ENCODE measurements around the gene ATRN. TPM values are rescaled to one million over a fixed set of nuclear protein-coding genes. Genes with fewer than 3 reads are reported as not detected.
"Not testable (repeated sequence)": the region's sequence is repeated elsewhere in the genome, so short reads cannot be mapped to it uniquely, and the experiment has no call there.

The ATRN gene
- total RNA-seq, 2 donors from 2014 or later = 15.7 to 16.5 TPM

- no peak overlapping the region for H3K4me3 Mint-ChIP-seq
- no peaks in the 10 kb centered on the region for H3K27me3 Mint-ChIP-seq
- peaks cover 10% of the 10 kb centered on the region for H3K36me3 Mint-ChIP-seq
- ATAC-seq = no peak
- DNase-seq (ENCODE audit: low spot score) = no peak
- H3K4me1 Mint-ChIP-seq (ENCODE audit: low read depth in 2 of 2) = no peaks in the 10 kb centered on the region
- no peaks in the 10 kb centered on the region for H3K9me3 Mint-ChIP-seq
- no peak overlapping the region for H3K27ac Mint-ChIP-seq
These were observed 106.5 kb downstream of the ATRN start for GRCh38 chr20:3577366-3577765.

- H3K36me3 Mint-ChIP-seq = peaks cover 10% of the 10 kb centered on the region
- H3K27ac Mint-ChIP-seq = no peak overlapping the region
- H3K4me3 Mint-ChIP-seq = no peak overlapping the region
- ATAC-seq (no peak), DNase-seq (ENCODE audit: low spot score) (no peak)
- no peaks in the 10 kb centered on the region for H3K4me1 Mint-ChIP-seq (ENCODE audit: low read depth in 2 of 2)
- no peaks in the 10 kb centered on the region for H3K9me3 Mint-ChIP-seq
- no peaks in the 10 kb centered on the region for H3K27me3 Mint-ChIP-seq
These were observed 109.6 kb downstream of the ATRN start for GRCh38 chr20:3580412-3580811.

- Mint-ChIP-seq H3K9me3 (no peaks in the 10 kb centered on the region), H3K27ac (no peak overlapping the region), H3K36me3 (peaks cover 7% of the 10 kb centered on the region), H3K27me3 (no peaks in the 10 kb centered on the region), H3K4me3 (no peak overlapping the region), H3K4me1 (ENCODE audit: low read depth in 2 of 2) (no peaks in the 10 kb centered on the region)
- DNase-seq (ENCODE audit: low spot score) (no peak), ATAC-seq (no peak)
These were observed 112.9 kb downstream of the ATRN start for GRCh38 chr20:3583765-3584164.

DNA sequence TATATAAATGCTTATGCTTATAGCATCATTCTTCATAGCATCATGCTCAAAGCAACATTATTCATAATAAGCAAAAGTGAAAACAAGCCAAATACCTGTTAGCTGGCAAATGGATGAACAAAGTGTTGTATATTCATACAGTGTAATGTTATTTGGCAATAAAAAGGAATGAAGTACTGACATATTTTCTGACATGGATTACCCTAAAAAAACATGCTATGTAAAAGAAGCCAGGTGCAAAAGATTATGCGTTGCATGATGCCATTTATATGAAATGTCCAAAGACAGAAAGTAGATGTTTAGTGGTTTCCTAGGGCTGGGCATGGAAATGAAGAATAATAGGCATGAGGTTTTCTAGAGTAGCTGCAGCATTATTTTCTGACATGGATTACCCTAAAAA is 115.3 kb downstream of the ATRN start:
- H3K36me3 Mint-ChIP-seq = peaks cover 7% of the 10 kb centered on the region
- no peak overlapping the region for H3K4me3 Mint-ChIP-seq
- no peaks in the 10 kb centered on the region for H3K4me1 Mint-ChIP-seq (ENCODE audit: low read depth in 2 of 2)
- no peak for ATAC-seq
- H3K27ac Mint-ChIP-seq = no peak overlapping the region
- DNase-seq (ENCODE audit: low spot score) = no peak
- no peaks in the 10 kb centered on the region for H3K9me3 Mint-ChIP-seq
- H3K27me3 Mint-ChIP-seq = no peaks in the 10 kb centered on the region

- no peaks in the 10 kb centered on the region for H3K4me1 Mint-ChIP-seq (ENCODE audit: low read depth in 2 of 2)
- H3K36me3 Mint-ChIP-seq = peaks cover 21% of the 10 kb centered on the region
- H3K9me3 Mint-ChIP-seq = no peaks in the 10 kb centered on the region
- H3K4me3 Mint-ChIP-seq = no peak overlapping the region
- no peaks in the 10 kb centered on the region for H3K27me3 Mint-ChIP-seq
- no peak for ATAC-seq
- no peak overlapping the region for H3K27ac Mint-ChIP-seq
- no peak for DNase-seq (ENCODE audit: low spot score)
These were observed 119.3 kb downstream of the ATRN start for GRCh38 chr20:3590164-3590563.

DNA sequence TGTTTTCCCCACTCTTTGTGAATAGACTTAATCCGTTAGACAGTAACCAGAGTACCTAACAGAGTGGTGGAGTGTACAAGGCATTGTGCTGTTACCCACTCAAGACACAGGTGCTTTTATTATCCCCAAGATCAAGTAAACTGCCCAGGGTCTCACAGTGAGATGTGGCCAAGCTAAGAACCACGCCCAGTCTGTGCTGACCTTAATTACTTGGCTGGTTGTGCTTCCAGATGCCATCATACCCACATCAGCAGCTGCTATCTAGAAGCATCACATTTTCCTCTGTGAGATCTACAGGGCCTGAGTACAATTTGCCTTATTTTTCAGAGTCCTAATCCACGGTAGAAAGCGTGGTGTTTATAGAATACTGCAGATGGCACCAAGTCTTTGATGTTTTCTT is 122.1 kb downstream of the ATRN start:
- H3K4me1 Mint-ChIP-seq (ENCODE audit: low read depth in 2 of 2) = no peaks in the 10 kb centered on the region
- peaks cover 22% of the 10 kb centered on the region for H3K36me3 Mint-ChIP-seq
- no peak for ATAC-seq
- no peak overlapping the region for H3K27ac Mint-ChIP-seq
- no peak overlapping the region for H3K4me3 Mint-ChIP-seq
- no peaks in the 10 kb centered on the region for H3K9me3 Mint-ChIP-seq
- H3K27me3 Mint-ChIP-seq = no peaks in the 10 kb centered on the region
- no peak for DNase-seq (ENCODE audit: low spot score)

- no peaks in the 10 kb centered on the region for H3K9me3 Mint-ChIP-seq
- peaks cover 25% of the 10 kb centered on the region for H3K36me3 Mint-ChIP-seq
- no peak for ATAC-seq
- H3K4me3 Mint-ChIP-seq = no peak overlapping the region
- DNase-seq (ENCODE audit: low spot score) = no peak
- H3K27ac Mint-ChIP-seq = no peak overlapping the region
- H3K27me3 Mint-ChIP-seq = no peaks in the 10 kb centered on the region
- H3K4me1 Mint-ChIP-seq (ENCODE audit: low read depth in 2 of 2) = no peaks in the 10 kb centered on the region
These were observed 124.7 kb downstream of the ATRN start for GRCh38 chr20:3595541-3595940.

DNA sequence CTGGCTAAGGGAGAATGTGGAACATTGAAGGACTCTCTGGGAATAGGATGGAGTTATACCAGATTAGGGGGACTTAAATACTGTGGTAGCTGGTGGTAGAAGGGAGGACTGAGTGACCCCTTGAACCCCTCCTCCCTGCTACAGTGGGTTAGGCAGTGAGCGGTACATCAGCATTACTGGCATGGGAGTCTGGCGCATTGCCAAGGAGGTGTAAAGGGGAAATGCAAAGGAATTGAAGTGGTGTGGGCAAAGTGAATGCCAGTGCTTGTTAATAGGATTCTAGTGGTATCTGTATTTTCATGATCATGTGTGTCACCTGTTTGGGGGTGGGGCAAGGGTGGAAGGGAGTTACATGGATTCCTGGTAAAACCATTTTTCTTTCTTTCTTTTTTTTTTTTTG is 132.3 kb downstream of the ATRN start:
- no peaks in the 10 kb centered on the region for H3K9me3 Mint-ChIP-seq
- DNase-seq (ENCODE audit: low spot score) (no peak), ATAC-seq (no peak)
- peaks cover 24% of the 10 kb centered on the region for H3K36me3 Mint-ChIP-seq
- H3K4me1 Mint-ChIP-seq (ENCODE audit: low read depth in 2 of 2) = peaks cover 3 to 7% of the 10 kb centered on the region in 2 donors
- no peak overlapping the region for H3K27ac Mint-ChIP-seq
- H3K4me3 Mint-ChIP-seq = no peak overlapping the region
- no peaks in the 10 kb centered on the region for H3K27me3 Mint-ChIP-seq

DNA sequence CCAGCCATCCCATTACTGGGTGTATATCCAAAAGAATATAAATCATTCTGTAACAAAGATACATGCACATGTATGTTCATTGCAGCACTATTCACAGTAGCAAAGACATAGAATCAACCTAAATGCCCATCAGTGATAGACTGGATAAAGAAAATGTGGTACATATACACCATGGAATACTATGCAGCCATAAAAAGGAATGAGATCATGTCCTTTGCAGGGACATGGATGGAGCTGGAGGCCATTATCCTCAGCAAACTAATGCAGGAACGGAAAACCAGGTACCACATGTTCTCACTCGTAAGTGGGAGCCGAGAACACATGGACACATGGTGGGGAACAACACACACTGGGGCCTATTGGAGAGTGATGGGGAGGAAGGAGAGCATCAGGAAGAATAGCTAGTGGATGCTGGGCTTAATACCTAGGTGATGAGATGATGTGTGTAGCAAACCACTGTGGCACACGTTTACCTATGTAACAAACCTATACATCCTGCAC is 134.6 kb downstream of the ATRN start:
- H3K27ac Mint-ChIP-seq; H3K9me3 Mint-ChIP-seq; ATAC-seq; H3K27me3 Mint-ChIP-seq; H3K4me1 Mint-ChIP-seq (ENCODE audit: low read depth in 2 of 2); DNase-seq (ENCODE audit: low spot score); H3K4me3 Mint-ChIP-seq: not testable (repeated sequence)
- H3K36me3 Mint-ChIP-seq = peaks cover 27% of the 10 kb centered on the region

DNA sequence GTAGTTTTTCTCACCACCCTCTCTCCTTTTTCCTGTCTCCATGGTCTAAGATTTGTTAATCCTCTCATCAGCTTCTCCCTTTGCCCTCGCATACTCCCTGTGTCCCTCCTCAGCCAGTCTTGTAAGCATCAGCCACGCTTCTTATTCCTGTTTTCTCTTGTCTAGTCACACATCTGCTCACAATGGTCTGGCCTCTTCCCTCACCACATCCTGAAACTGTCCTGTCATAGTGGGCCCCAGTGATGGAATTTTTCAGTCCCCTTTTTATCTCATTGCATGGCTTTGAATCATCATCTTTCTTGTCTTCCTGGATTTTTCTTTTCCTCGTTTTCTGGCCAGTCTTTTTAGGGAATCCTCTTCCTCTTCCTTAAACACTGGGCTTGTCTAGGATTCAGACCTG is 135.2 kb downstream of the ATRN start:
- Mint-ChIP-seq H3K9me3 (no peaks in the 10 kb centered on the region), H3K4me1 (ENCODE audit: low read depth in 2 of 2) (peaks cover 3 to 7% of the 10 kb centered on the region in 2 donors), H3K27ac (no peak overlapping the region), H3K36me3 (peaks cover 27% of the 10 kb centered on the region), H3K27me3 (no peaks in the 10 kb centered on the region), H3K4me3 (no peak overlapping the region)
- ATAC-seq (no peak), DNase-seq (ENCODE audit: low spot score) (no peak)

- no peak overlapping the region for H3K4me3 Mint-ChIP-seq
- H3K27me3 Mint-ChIP-seq = no peaks in the 10 kb centered on the region
- no peak for DNase-seq (ENCODE audit: low spot score)
- H3K9me3 Mint-ChIP-seq = no peaks in the 10 kb centered on the region
- no peaks in the 10 kb centered on the region for H3K4me1 Mint-ChIP-seq (ENCODE audit: low read depth in 2 of 2)
- no peak for ATAC-seq
- peaks cover 4% of the 10 kb centered on the region for H3K36me3 Mint-ChIP-seq
- no peak overlapping the region for H3K27ac Mint-ChIP-seq
These were observed 141.1 kb downstream of the ATRN start for GRCh38 chr20:3611901-3612300.

DNA sequence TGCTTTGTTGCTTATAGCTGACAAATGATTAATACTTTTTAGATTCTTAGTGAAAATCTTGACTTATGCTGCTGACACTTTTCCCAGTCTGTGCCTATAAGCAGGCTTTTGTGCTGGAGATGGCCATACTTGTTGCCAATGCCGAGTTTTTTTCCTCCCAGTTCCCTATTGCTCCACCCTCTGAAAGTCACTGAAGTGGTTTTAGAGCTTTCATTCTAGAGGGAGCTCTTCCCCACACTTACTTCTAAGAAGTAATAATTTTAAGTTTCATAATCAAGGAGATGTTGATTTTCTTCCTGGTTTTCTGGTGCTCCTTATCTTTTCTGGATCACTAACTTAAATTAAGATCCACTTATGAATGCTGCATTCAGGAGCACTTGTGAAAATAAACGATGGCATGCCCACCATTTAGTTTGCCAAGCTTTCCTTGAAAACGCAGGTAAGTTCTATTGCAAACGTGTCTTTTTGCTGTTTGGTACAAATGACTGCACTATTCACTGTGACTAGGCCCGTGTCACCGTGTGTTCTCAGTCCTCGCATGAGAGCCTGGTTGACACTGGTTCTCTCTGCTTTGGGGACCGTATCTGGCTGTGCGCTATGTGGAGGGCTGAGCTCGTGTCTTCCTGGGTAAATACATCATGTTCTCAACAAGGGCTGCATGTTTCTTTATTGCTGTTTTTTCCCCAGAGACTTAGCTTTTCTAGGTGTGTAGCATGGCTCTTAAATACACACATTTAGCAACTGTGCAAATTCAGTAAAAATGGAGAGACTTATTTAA is 142.2 kb downstream of the ATRN start:
- DNase-seq (ENCODE audit: low spot score) (no peak), ATAC-seq (no peak)
- Mint-ChIP-seq H3K27ac (no peak overlapping the region), H3K4me1 (ENCODE audit: low read depth in 2 of 2) (no peaks in the 10 kb centered on the region), H3K27me3 (no peaks in the 10 kb centered on the region), H3K4me3 (no peak overlapping the region), H3K9me3 (no peaks in the 10 kb centered on the region), H3K36me3 (peaks cover 4% of the 10 kb centered on the region)

DNA sequence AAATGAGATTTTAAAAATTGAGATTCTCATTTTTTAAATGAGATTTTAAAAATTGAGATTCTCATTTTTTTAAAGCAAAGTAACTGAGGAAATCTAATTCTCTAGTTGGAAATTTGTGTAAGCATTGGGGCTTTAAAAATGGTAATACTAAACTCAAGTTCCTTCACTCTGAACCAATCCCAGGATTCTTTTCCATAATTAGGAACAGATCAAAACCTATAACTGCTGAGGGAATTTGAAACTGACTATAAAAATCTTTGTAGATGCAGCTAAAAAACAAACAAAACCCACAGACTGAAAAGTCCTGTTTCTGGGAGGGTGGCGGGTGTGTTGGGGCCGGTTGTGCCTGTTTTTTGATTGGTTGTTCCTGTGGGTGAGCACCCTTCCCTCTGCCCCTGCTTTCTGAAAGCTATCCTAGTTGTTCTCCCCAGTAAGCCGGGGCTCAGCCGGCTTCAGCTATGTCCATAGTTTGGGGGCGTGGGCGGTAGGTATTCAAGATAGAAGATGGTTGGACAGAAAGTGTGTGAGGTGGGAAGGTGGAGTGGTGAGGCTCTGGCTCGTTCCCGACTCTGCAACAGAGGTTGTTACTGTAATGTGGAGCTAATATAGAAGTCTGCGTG is 143.1 kb downstream of the ATRN start:
- Mint-ChIP-seq H3K4me3 (no peak overlapping the region), H3K36me3 (peaks cover 4% of the 10 kb centered on the region), H3K4me1 (ENCODE audit: low read depth in 2 of 2) (no peaks in the 10 kb centered on the region), H3K27ac (no peak overlapping the region), H3K27me3 (no peaks in the 10 kb centered on the region), H3K9me3 (no peaks in the 10 kb centered on the region)
- ATAC-seq (no peak), DNase-seq (ENCODE audit: low spot score) (no peak)

DNA sequence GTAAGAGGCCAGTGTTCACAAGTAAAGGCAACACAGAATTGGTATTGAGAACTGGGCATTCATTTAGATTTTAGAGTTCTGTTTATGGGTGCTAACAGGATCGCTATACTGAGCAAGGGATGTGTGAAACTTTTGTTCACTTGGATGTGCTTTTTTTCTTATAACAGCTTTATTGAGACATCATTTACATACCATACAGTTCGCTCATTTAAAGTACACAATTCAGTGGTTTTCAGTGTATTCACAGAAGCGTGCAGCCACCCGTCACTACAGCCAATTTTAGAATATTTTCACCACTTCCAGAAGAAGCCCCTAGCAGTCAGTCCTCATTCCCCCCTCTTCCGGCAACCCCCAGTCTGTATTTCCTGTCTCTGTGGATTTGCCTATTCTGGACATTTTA is 143.6 kb downstream of the ATRN start:
- no peak for DNase-seq (ENCODE audit: low spot score)
- no peak overlapping the region for H3K27ac Mint-ChIP-seq
- no peak for ATAC-seq
- no peak overlapping the region for H3K4me3 Mint-ChIP-seq
- H3K27me3 Mint-ChIP-seq = no peaks in the 10 kb centered on the region
- no peaks in the 10 kb centered on the region for H3K4me1 Mint-ChIP-seq (ENCODE audit: low read depth in 2 of 2)
- no peaks in the 10 kb centered on the region for H3K9me3 Mint-ChIP-seq
- H3K36me3 Mint-ChIP-seq = peaks cover under 1% of the 10 kb centered on the region
